ENCODE data around the gene CTAGE8. TPM values are rescaled to one million over a fixed set of nuclear protein-coding genes. Genes with fewer than 3 reads are reported as not detected.
"Not testable (repeated sequence)": the region's sequence is repeated elsewhere in the genome, so short reads cannot be mapped to it uniquely, and the experiment has no call there.

The CTAGE8 gene
- total RNA-seq, 1 donor from 2014 or later: 0.54 TPM

GRCh38 chr7:144287171-144287784, 18.2 kb upstream of the CTAGE8 start:
- not testable (repeated sequence) for H3K4me1 Mint-ChIP-seq (ENCODE audit: low read depth, unreplicated experiment); DNase-seq; H3K27ac Mint-ChIP-seq (ENCODE audit: unreplicated experiment); H3K36me3 Mint-ChIP-seq (ENCODE audit: unreplicated experiment); H3K9me3 Mint-ChIP-seq (ENCODE audit: unreplicated experiment); H3K4me3 Mint-ChIP-seq (ENCODE audit: unreplicated experiment); H3K27me3 Mint-ChIP-seq (ENCODE audit: unreplicated experiment)

- H3K4me3 Mint-ChIP-seq (ENCODE audit: unreplicated experiment); H3K4me1 Mint-ChIP-seq (ENCODE audit: low read depth, unreplicated experiment); H3K27me3 Mint-ChIP-seq (ENCODE audit: unreplicated experiment); DNase-seq; H3K36me3 Mint-ChIP-seq (ENCODE audit: unreplicated experiment); H3K9me3 Mint-ChIP-seq (ENCODE audit: unreplicated experiment); H3K27ac Mint-ChIP-seq (ENCODE audit: unreplicated experiment): not testable (repeated sequence)
Observed at GRCh38 chr7:144283716-144284115, 14.6 kb upstream of the CTAGE8 start.

- not testable (repeated sequence) for H3K36me3 Mint-ChIP-seq (ENCODE audit: unreplicated experiment); H3K4me1 Mint-ChIP-seq (ENCODE audit: low read depth, unreplicated experiment); H3K9me3 Mint-ChIP-seq (ENCODE audit: unreplicated experiment); H3K27me3 Mint-ChIP-seq (ENCODE audit: unreplicated experiment); H3K4me3 Mint-ChIP-seq (ENCODE audit: unreplicated experiment); H3K27ac Mint-ChIP-seq (ENCODE audit: unreplicated experiment); DNase-seq
Observed at GRCh38 chr7:144282490-144282889, 13.4 kb upstream of the CTAGE8 start.

GRCh38 chr7:144281981-144282380, 12.9 kb upstream of the CTAGE8 start:
- H3K9me3 Mint-ChIP-seq (ENCODE audit: unreplicated experiment); H3K27ac Mint-ChIP-seq (ENCODE audit: unreplicated experiment); H3K36me3 Mint-ChIP-seq (ENCODE audit: unreplicated experiment); H3K4me1 Mint-ChIP-seq (ENCODE audit: low read depth, unreplicated experiment); H3K4me3 Mint-ChIP-seq (ENCODE audit: unreplicated experiment); DNase-seq; H3K27me3 Mint-ChIP-seq (ENCODE audit: unreplicated experiment): not testable (repeated sequence)

- not testable (repeated sequence) for DNase-seq; H3K4me3 Mint-ChIP-seq (ENCODE audit: unreplicated experiment); H3K27me3 Mint-ChIP-seq (ENCODE audit: unreplicated experiment); H3K4me1 Mint-ChIP-seq (ENCODE audit: low read depth, unreplicated experiment); H3K36me3 Mint-ChIP-seq (ENCODE audit: unreplicated experiment); H3K9me3 Mint-ChIP-seq (ENCODE audit: unreplicated experiment); H3K27ac Mint-ChIP-seq (ENCODE audit: unreplicated experiment)
Observed at GRCh38 chr7:144280010-144280409, 10.9 kb upstream of the CTAGE8 start.

- H3K4me1 Mint-ChIP-seq (ENCODE audit: low read depth, unreplicated experiment); H3K4me3 Mint-ChIP-seq (ENCODE audit: unreplicated experiment); DNase-seq; H3K27me3 Mint-ChIP-seq (ENCODE audit: unreplicated experiment); H3K27ac Mint-ChIP-seq (ENCODE audit: unreplicated experiment); H3K9me3 Mint-ChIP-seq (ENCODE audit: unreplicated experiment); H3K36me3 Mint-ChIP-seq (ENCODE audit: unreplicated experiment): not testable (repeated sequence)
Observed at GRCh38 chr7:144275281-144275680, 6.2 kb upstream of the CTAGE8 start.

- not testable (repeated sequence) for H3K27ac Mint-ChIP-seq (ENCODE audit: unreplicated experiment); H3K4me1 Mint-ChIP-seq (ENCODE audit: low read depth, unreplicated experiment); H3K36me3 Mint-ChIP-seq (ENCODE audit: unreplicated experiment); H3K27me3 Mint-ChIP-seq (ENCODE audit: unreplicated experiment); H3K4me3 Mint-ChIP-seq (ENCODE audit: unreplicated experiment); H3K9me3 Mint-ChIP-seq (ENCODE audit: unreplicated experiment); DNase-seq
Observed at GRCh38 chr7:144264692-144265091, 4.4 kb downstream of the CTAGE8 start, which contains the start of gene OR2A7. Gene OR2A7 (minus strand): TSS chr7:144264792. CDS start chr7:144259628, 5,164 bp downstream.

- not testable (repeated sequence) for H3K9me3 Mint-ChIP-seq (ENCODE audit: unreplicated experiment); DNase-seq; H3K36me3 Mint-ChIP-seq (ENCODE audit: unreplicated experiment); H3K4me1 Mint-ChIP-seq (ENCODE audit: low read depth, unreplicated experiment); H3K27ac Mint-ChIP-seq (ENCODE audit: unreplicated experiment); H3K27me3 Mint-ChIP-seq (ENCODE audit: unreplicated experiment); H3K4me3 Mint-ChIP-seq (ENCODE audit: unreplicated experiment)
Observed at GRCh38 chr7:144262128-144262527, 7.0 kb downstream of the CTAGE8 start.

- not testable (repeated sequence) for H3K36me3 Mint-ChIP-seq (ENCODE audit: unreplicated experiment); H3K27ac Mint-ChIP-seq (ENCODE audit: unreplicated experiment); H3K4me1 Mint-ChIP-seq (ENCODE audit: low read depth, unreplicated experiment); H3K27me3 Mint-ChIP-seq (ENCODE audit: unreplicated experiment); H3K9me3 Mint-ChIP-seq (ENCODE audit: unreplicated experiment); H3K4me3 Mint-ChIP-seq (ENCODE audit: unreplicated experiment); DNase-seq
Observed at GRCh38 chr7:144259067-144259466, 10.0 kb downstream of the CTAGE8 start.

Measured in glutamatergic neuron (in vitro differentiated cells).